ENCODE results near the gene BTBD19.
A peak's percentile ranks its signal among the peaks of the same experiment; 100 is the strongest.
"Not testable (repeated sequence)": the region's sequence is repeated elsewhere in the genome, so short reads cannot be mapped to it uniquely, and the experiment has no call there.

Gene BTBD19

DNA sequence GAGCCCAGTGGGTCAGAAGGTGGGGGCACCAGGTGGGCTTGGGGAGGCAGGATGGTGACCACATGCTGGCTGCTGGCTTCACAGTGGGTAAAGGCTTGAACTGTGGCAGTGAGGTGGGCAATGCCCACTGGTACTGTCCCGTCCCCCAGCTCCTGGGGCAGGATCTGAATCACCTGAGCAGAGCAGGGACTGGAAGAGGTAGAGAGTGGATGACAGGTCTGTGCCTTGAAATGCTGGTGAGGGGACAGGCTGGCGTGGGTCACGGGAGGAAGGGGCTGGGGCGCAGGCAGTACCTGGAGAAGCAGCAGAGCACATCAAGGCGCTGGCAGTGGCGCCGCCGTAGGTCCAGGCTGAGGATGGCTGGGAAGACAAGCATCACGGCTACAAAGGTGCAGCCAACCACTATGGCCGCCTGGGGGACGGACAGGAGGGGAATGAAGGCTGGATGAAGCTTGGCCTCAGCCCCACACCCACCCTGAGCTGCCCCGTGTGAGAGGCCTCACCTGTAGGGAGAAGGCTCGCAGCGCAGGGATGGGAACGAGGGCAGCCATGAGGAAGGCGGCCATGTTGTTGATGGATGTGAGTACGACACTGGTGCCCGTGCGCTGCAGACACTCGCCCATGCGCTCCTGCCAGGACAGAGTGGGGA lies 19.8 kb downstream of the BTBD19 start:
- peak overlapping the region; percentile 79 for H3K27ac Mint-ChIP-seq
- no peak for DNase-seq (ENCODE audit: low spot score in 2 of 2)
- ATAC-seq, result no peak

DNA sequence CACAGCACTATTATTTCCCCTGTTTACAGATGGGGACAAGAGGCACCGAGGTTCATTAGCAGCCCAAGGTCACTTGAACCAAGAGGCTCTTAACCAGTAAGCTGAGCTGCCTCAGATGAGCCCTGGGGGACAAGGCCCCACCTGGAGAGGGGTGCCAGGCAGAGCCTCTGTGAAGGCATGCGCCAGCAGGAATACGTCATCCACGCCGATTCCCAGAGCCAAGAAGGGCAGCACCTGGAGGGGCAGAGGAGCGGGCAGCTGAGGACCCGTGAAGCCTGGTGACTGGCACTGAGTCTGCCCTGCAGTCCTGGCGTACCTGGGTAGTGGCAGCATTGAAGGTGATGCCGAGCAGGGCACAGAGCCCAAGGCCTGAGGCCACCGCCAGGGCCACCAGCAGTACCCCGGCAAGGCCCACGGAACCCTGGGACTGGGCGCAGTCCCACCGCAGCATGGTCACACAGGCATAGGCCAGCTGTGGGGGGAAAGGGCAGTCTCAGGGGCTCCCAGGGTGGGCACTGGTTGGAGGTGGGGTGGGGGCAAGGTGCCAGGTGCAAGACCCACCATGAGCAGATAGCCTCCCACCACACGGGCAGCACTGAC lies 20.6 kb downstream of the BTBD19 start:
- Mint-ChIP-seq H3K4me3 (no peak overlapping the region), H3K36me3 (no peaks in the 10 kb centered on the region), H3K4me1 (no peaks in the 10 kb centered on the region), H3K9me3 (no peaks in the 10 kb centered on the region), H3K27ac (no peak overlapping the region)
- no peak for ATAC-seq
- DNase-seq (ENCODE audit: low spot score in 2 of 2), result no peak

More for the DNA sequence above, 19.8 kb downstream of the BTBD19 start:
- Mint-ChIP-seq H3K9me3 (no peaks in the 10 kb centered on the region), H3K4me3 (no peak overlapping the region), H3K4me1 (no peaks in the 10 kb centered on the region), H3K36me3 (no peaks in the 10 kb centered on the region)

DNA sequence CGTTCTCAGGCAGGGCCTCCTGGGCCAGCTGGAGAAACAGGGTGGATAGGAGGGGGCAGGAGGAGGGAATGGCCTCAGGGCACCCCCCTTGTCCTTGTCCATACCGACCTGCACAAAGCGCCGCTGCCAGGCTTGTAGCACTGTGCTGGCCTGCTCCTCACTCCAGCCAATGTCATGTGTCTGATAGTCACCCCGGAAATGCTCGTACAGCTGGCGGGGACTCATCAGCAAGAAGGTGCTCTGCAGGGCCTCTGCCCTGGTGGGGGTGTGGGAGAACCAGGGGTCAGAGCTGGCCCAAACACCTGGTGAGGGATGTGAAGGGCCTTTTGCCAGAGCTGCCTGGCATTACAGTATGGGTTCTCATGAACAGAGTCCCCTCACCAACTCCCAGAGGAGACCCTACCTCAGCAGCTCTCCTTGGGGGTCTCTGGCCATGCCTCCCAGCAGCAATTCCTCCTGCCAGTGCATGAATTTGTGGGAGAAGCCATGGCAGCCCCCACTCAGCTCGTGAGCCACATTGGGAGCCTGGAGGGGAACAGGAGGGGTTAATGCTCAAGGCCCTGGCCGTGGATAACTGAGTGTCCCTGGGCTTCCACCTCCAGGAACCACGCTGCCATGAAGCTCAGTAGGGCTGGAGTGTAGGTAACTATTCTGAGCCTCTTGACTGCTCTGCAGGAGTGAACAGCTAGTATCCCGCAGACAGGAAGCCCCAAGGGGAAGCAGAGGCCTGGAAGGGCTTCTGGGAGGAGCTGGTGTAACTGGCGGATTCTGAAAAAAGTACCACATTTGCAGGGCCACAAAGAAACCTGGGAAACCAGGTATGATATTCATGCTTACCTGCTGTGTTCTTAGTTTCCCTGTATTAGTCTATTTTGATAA lies 21.4 kb downstream of the BTBD19 start:
- no peaks in the 10 kb centered on the region for H3K36me3 Mint-ChIP-seq
- no peaks in the 10 kb centered on the region for H3K9me3 Mint-ChIP-seq
- H3K4me1 Mint-ChIP-seq, result no peaks in the 10 kb centered on the region
- H3K27ac Mint-ChIP-seq, result peak overlapping the region; percentile 61
- DNase-seq (ENCODE audit: low spot score in 2 of 2) (no peak), ATAC-seq (no peak)
- no peak overlapping the region for H3K4me3 Mint-ChIP-seq

DNA sequence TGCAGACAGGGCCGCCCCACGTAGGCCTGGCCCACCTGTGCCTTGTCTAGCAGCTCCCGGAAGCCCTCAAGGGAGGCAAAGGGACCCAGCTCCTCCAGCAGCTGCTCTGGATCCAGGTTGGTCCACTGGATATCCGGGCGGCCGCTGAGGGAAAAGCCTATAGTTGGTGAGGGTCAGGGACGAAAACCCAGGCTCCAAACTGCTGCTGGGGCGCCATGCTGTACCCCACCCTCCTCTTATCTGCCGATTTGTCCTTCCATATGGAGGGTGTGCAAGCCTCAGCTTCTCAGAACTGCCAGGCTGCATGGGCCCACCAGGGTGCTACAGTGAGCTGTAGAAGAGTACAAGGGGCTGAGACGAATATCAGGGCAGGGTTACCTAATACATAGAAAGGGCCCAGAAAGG lies 22.6 kb downstream of the BTBD19 start:
- H3K4me1 Mint-ChIP-seq, result peaks cover 5% of the 10 kb centered on the region
- no peak overlapping the region for H3K4me3 Mint-ChIP-seq
- ATAC-seq (no peak), DNase-seq (ENCODE audit: low spot score in 2 of 2) (no peak)
- H3K36me3 Mint-ChIP-seq, result no peaks in the 10 kb centered on the region
- H3K27ac Mint-ChIP-seq, result peak overlapping the region; percentile 61
- no peaks in the 10 kb centered on the region for H3K9me3 Mint-ChIP-seq

DNA sequence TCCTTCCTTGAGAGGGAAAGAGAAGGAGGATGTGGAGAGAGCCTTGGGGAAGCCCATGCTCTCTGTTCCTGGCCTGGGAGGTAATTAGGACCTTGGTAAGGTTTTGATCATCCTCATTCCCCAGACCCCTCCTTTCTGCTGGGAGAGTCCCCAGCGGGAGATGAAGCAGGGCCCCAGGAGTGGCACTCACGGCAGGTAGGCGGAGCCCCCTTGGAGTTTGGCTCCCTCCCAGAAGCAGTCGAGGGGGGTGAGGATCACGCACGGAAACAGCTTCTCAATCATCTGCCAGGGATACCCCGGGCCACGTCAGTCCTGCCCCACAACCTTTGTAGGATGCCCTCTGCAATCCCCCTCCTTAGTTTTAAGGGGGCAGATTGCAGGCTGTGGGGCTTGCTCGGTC lies 23.2 kb downstream of the BTBD19 start:
- ATAC-seq (no peak), DNase-seq (ENCODE audit: low spot score in 2 of 2) (no peak)
- H3K27ac Mint-ChIP-seq, result no peak overlapping the region
- no peak overlapping the region for H3K4me3 Mint-ChIP-seq
- H3K4me1 Mint-ChIP-seq, result peaks cover 9% of the 10 kb centered on the region
- no peaks in the 10 kb centered on the region for H3K9me3 Mint-ChIP-seq
- no peaks in the 10 kb centered on the region for H3K36me3 Mint-ChIP-seq

DNA sequence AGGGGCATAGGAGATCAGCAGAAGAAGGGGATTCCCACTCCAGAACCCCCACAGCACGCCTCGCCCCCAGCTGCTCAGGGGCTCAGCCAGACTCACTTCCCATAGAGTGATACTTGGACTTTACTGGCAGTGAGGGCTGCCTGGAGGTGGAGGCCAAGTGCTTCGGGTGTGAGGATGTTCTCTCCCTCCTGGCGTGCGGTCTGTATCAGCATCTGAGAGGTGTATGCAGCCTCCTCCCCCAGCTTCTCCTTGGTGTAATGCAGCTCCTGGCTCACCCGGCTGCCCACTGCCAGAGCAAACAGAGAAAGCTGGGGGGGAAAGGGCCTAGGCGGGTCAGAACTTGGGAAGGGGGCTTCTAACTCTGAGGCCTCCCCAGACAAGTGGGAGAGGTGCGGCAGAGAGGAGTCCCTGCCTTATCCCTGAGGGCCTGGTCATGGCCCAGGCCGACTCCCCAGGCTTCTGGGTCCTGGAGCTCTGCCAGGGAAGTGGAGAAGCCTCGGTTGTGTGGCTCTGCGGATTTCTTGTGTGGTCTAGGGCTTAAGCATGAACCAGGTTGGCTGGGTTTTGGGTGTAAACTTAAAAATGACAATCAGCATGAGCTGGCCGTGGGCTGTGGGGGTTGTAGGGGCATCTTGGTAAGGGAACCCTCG lies 23.9 kb downstream of the BTBD19 start:
- Mint-ChIP-seq H3K27ac (peak overlapping the region; percentile 15), H3K4me1 (peaks cover 9% of the 10 kb centered on the region), H3K4me3 (no peak overlapping the region), H3K9me3 (no peaks in the 10 kb centered on the region), H3K36me3 (no peaks in the 10 kb centered on the region)
- ATAC-seq (no peak), DNase-seq (ENCODE audit: low spot score in 2 of 2) (no peak)

DNA sequence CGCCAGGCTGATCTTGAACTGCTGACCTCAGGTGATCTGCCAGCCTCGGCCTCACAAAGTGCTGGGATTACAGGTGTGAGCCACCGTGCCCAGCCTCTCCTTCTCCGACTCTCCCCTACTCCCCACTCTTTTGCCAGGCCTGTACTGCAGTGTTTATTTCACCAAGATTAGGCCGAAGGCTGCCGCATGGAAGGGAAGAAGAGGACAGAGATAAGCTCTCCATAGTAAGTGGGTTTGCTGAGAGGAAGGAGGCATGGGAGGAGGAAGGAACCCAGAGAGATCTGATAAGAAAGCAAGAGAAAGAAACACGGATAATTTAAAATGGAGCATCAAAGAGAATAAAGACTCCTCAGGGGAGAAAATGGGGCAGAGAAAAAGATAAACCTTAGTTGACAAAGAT lies 26.0 kb downstream of the BTBD19 start:
- DNase-seq (ENCODE audit: low spot score in 2 of 2) (no peak), ATAC-seq (no peak)
- H3K4me1 Mint-ChIP-seq, result peaks cover 9% of the 10 kb centered on the region
- no peaks in the 10 kb centered on the region for H3K36me3 Mint-ChIP-seq
- no peak overlapping the region for H3K4me3 Mint-ChIP-seq
- H3K27ac Mint-ChIP-seq, result peak overlapping the region; percentile 20
- H3K9me3 Mint-ChIP-seq, result no peaks in the 10 kb centered on the region

DNA sequence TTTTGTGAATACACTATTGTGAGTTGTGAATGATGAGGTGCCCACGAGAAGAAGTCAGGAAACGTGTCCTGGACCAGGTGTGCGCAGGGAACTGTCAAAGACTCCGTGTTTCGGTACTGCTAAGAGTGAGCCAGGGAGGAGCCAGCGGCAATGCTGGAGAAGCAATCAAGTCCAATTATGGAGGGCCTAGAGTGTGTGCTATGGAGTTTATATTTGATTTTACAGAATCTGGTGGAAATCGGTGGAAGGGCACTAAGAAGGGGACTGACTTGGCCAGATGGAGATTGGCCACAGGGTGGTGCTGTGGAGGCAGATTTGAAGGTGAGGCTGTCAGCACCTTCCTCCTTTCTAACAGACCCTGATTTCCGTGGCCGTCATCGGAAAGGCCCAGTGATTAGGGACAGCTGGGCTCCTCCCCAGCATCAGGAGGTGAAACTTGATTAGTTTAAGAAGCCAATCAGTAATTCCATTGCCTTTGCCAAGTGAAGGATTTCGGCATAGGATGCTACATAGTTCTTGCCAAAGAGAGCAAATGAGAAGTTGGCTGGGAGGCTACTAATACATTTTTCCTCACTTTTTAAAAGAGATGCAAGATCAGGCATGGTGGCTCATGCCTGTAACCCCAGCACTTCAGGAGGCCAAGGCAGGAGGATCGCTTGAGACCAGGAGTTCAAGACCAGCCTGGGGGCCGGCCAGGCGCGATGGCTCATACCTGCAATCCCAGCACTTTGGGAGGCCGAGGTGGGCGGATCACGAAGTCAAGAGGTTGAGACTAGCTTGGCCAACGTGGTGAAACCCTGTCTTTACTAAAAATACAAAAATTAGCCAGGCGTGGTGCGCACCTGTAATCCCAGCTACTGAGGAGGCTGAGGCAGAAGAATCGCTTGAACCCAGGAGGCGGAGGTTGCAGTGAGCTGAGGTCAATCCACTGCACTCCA lies 27.7 kb downstream of the BTBD19 start:
- Mint-ChIP-seq H3K9me3 (no peaks in the 10 kb centered on the region), H3K27ac (peak overlapping the region; percentile 63), H3K4me1 (peaks cover 9% of the 10 kb centered on the region), H3K4me3 (no peak overlapping the region), H3K36me3 (no peaks in the 10 kb centered on the region)
- DNase-seq (ENCODE audit: low spot score in 2 of 2) (peak; percentile 80 to 92), ATAC-seq (peak; percentile 94)

DNA sequence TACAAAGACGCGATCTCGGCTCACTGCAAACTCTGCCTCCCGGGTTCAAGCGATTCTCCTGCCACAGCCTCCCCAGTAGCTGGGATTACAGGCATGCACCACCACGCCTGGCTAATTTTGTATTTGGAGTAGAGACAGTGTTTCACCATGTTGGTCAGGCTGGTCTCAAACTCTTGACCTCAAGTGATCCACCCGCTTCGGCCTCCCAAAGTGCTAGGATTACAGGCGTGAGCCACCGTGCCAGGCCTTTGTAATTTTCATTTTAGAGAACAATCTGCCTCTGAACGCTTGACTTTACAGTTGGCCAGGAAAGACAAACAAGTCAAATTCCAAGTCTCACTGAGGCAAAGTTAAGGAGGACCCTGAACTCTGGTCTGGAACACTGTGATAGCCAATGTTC lies 30.0 kb downstream of the BTBD19 start:
- H3K9me3 Mint-ChIP-seq, H3K4me3 Mint-ChIP-seq, H3K27ac Mint-ChIP-seq: not testable (repeated sequence)

DNA sequence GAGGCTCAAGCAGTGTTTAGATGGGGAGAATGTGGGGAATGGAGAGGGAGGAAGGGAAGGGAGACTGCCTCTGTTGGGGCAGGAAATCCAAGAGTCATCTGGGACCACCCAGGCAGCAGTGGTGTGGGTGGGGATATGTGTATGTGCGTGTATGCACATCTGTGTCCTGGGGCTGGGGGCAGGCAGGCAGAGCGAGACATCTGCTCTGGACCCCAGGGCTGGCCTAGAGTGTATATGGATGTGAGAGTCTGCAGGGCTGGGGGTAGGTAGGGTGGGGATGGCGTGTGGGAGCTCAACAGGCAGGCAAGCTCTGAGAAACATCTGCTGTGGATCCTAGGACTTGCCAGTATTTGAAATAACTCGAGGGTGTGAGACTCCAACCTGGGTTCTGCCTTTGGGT lies 31.3 kb downstream of the BTBD19 start:
- Mint-ChIP-seq H3K36me3 (peaks cover 6% of the 10 kb centered on the region), H3K4me3 (no peak overlapping the region), H3K9me3 (no peaks in the 10 kb centered on the region), H3K27ac (no peak overlapping the region), H3K4me1 (peaks cover 9% of the 10 kb centered on the region)
- ATAC-seq, result no peak
- no peak for DNase-seq (ENCODE audit: low spot score in 2 of 2)

More for the DNA sequence above, 30.0 kb downstream of the BTBD19 start:
- not testable (repeated sequence) for H3K36me3 Mint-ChIP-seq; H3K4me1 Mint-ChIP-seq; ATAC-seq; DNase-seq (ENCODE audit: low spot score in 2 of 2)

DNA sequence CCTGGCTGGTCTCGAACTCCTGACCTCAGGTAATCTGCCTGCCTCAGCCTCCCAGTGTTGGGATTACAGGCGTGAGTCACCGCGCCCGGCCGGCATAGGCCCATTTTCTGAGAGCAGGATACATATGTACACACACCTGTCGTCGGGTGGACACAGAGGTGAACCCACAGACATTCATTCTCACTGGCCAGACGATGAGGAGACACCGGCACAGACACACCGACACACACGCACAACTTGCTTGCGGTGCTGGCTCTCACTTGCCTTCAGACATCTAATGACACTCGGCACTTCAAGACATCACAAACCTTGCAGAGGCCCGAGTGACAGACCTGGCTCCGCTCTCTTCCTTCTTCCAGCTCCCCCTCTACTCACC lies 34.2 kb downstream of the BTBD19 start:
- no peak for DNase-seq (ENCODE audit: low spot score in 2 of 2)
- no peaks in the 10 kb centered on the region for H3K9me3 Mint-ChIP-seq
- peaks cover 6% of the 10 kb centered on the region for H3K36me3 Mint-ChIP-seq
- ATAC-seq, result peak; percentile 17
- H3K4me3 Mint-ChIP-seq, result peak overlapping the region; percentile 44
- H3K27ac Mint-ChIP-seq, result no peak overlapping the region
- no peaks in the 10 kb centered on the region for H3K4me1 Mint-ChIP-seq

DNA sequence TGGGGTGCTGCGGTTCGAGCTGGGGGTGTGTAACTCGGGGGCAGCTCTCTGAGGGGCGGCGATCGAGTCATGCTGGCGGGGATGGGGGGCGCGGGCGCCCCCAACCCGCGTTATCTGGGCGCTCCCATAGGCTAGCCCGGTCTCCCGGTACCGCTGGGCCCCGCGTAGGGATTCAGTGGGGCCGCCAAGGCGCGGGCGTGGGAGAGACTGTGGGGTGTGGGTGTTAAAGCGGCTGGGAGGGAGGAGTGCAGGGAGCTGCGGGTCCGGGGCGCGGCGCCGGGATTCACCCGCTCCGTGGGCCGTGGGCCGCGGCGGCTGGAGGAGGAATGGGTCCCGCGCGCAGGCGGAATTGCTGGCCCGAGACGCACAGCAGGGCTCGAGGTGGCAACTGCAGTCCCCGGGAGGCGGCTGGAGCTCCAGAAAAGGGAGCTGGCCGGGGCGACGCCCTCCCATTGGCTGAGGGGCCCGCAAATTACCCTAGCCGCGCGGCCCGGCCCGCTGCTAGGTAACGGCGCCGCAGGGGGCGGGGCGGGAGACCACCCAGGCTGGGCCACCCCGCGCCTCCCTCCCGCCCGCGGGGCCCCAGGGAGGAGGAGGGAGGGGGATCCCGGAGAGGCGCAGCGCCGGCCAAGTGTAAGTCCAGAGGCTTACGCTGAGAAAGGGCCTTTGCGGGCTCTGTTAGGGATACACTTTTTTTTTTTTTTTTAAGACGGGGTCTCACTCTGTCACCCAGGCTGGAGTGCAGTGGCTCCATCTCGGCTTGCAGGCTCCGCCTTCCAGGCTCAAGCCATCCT lies 34.7 kb downstream of the BTBD19 start, which contains the start of gene PTCH2:
Gene PTCH2, minus strand, starts transcription at position 392 of the 794 bp plus-strand sequence. Its CDS starts 321 bp downstream, at position 71.
- Mint-ChIP-seq H3K27ac (no peak within 1 kb of the TSS), H3K9me3 (no peaks in the 10 kb centered on the region), H3K36me3 (peaks cover 6% of the 10 kb centered on the region), H3K4me1 (no peaks in the 10 kb centered on the region), H3K4me3 (peak within 1 kb of the TSS; percentile 44)
- DNase-seq (ENCODE audit: low spot score in 2 of 2) (no peak), ATAC-seq (peak; percentile 68)

DNA sequence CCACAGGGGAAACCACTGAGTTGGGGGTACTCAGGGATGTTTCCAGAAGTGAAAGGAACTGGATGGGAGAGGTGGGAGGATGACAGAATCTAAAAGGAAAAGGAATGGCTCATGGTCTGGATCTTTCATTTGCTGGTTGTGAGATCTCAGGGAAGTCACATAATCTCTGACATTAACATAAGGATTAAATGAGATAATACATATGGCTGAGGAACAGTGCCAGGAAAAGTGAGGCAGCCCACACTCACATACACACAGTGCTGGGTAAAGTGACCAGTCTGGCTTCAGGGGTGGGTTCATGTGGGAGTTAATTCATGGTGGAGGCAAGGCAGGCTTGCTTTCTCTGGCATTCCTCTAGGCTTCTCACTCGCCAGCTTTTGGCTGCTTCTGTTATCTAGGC lies 38.7 kb downstream of the BTBD19 start:
- DNase-seq (ENCODE audit: low spot score in 2 of 2) (no peak), ATAC-seq (no peak)
- Mint-ChIP-seq H3K9me3 (no peaks in the 10 kb centered on the region), H3K27ac (no peak overlapping the region), H3K4me1 (no peaks in the 10 kb centered on the region), H3K4me3 (no peak overlapping the region), H3K36me3 (peaks cover 10% of the 10 kb centered on the region)

DNA sequence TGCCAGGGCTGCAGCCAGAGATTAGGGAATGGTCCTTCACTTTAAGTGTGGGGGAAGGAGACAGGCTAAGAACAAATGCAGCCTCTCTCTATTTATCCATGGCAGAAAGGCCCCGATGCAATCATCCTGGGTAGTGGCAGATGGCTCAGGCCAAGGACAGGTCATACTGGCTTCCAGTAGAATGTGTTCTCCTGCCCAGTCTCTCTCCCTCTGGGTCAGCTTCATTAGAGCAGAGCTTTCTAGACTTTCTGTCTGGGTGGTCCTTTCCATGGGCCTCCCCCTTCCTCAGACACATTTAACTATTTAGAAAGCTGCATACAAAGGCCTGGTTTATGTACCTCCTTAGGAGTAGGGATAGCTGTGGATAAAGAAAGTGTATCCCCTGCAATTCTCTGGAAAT lies 39.5 kb downstream of the BTBD19 start:
- Mint-ChIP-seq H3K27ac (no peak overlapping the region), H3K9me3 (no peaks in the 10 kb centered on the region), H3K4me3 (no peak overlapping the region), H3K36me3 (peaks cover 10% of the 10 kb centered on the region), H3K4me1 (no peaks in the 10 kb centered on the region)
- no peak for DNase-seq (ENCODE audit: low spot score in 2 of 2)
- ATAC-seq, result no peak
